ENCODE measurements around the gene COPS9.

Gene COPS9

GRCh38 chr2:240136013-240136670 is at the start of gene COPS9:
Gene COPS9 (minus strand): TSS chr2:240136305. CDS start chr2:240136284, 21 bp downstream.
- intact Hi-C loops (cut with DNase I) = no loop called here
- peak; percentile 67 to 96 (median 89) for DNase-seq

GRCh38 chr2:240184656-240185055 is 48.6 kb upstream of the COPS9 start:
- DNase-seq = peak in 3 of 42 donors; percentile 1 to 5 (median 3)
- intact Hi-C loops (cut with DNase I) = no loop called here

GRCh38 chr2:240183875-240184590 is 47.9 kb upstream of the COPS9 start:
- DNase-seq = peak in 4 of 42 donors; percentile 13 to 27 (median 19)
- intact Hi-C loops (cut with DNase I) = no loop called here

- intact Hi-C loops (cut with DNase I) = no loop called here
These were observed 47.1 kb upstream of the COPS9 start for GRCh38 chr2:240183006-240183874.

GRCh38 chr2:240182476-240182875 is 46.4 kb upstream of the COPS9 start:
- intact Hi-C loops (cut with DNase I) = no loop called here
- DNase-seq = peak in 1 of 42 donors; percentile 5

More at GRCh38 chr2:240183006-240183874, 47.1 kb upstream of the COPS9 start:
- peak in 6 of 42 donors; percentile 10 to 37 (median 22) for DNase-seq

DNA sequence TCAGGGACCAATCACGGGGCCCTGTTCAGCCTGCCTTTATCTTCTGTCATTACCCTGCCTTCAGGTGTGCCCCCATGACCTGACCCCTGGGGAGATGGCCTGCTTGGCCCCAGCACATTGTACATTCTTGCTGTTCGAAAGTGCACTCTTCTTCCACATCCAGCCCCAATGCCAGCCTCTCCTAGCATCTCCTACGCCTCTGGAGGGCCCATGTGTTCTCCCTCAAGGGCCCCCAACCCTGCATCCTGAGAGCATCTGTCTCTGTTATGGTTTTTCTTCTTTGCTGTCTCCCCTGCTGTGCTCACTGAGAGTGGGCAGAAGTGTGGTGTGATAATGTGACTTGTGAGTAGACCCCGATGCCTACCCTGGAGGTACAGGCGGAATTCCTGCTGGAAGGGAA is 45.9 kb upstream of the COPS9 start:
- intact Hi-C loops (cut with DNase I) = no loop called here
- DNase-seq = peak in 2 of 42 donors; percentile 0 to 15

DNA sequence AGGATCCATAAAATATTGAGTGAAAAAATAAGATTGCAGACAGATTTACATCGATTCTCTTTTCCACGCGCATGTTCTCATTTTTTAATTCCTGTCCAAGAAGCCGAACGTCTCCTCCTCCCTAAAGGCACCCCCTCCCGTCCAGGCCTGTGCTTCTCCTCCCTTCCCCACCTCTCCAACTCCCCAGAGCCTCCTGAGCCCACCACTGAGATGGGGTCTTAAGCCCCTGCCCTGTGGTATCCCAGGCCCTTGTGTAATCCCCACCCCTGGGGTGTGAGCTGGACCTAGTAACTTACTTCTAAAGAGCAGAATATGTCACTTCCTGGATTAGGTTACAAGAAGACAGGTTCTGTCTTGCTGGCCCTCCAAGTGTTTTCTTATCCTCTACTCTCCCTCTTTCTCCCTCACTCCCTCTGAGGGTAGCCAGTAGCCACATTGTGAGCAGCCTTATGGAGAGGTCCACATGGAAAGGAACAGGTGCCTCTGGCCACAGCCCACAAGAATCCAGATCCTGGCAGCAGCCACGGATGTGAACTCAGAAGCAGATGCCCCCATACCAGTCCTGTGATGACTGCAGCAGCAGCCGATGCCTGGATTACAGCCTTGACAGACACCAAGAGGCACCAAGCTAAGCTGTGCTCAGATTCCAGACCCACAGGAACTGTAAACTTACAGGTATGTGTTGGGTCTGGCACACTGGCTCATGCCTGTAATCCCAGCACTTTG is 44.0 kb upstream of the COPS9 start:
- peak in 1 of 42 donors; percentile 11 for DNase-seq
- intact Hi-C loops (cut with DNase I) = no loop called here

DNA sequence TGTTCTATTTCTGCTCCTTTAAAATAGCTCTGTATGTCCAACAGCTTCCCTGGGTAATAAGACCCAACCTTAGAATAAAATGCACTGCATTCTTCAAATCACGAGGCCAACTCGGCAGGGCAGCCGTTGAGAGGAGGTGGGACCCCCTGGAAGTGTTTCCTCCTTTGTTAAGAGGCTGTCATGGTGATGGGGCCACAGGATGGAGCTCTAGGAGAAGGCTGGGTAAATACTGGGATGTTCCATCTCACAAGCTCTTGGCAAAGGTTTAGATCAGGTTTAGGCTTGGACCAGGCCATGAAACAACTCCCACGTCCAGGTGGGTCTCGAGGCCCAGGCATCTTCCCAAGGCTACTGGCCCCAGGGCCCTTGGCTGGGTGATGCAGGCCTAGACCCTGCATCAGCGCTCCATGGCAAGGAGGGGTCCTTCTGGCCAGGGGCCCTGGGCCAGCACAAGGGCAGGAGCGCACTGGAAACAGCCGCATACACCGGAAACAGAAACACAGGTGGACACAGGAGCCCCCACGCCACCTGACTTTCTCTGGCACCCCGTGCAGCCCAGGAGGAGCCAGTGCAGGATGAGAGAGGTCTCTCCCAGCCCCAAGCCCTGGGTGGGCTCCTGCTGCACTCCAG is 43.2 kb upstream of the COPS9 start:
- DNase-seq = peak in 2 of 42 donors; percentile 26 to 30
- intact Hi-C loops (cut with DNase I) = no loop called here

- DNase-seq = no peak
- intact Hi-C loops (cut with DNase I) = no loop called here
These were observed 42.5 kb upstream of the COPS9 start for GRCh38 chr2:240178564-240178963.

- intact Hi-C loops (cut with DNase I) = no loop called here
- DNase-seq = no peak
These were observed 38.4 kb upstream of the COPS9 start for GRCh38 chr2:240174496-240174895.

DNA sequence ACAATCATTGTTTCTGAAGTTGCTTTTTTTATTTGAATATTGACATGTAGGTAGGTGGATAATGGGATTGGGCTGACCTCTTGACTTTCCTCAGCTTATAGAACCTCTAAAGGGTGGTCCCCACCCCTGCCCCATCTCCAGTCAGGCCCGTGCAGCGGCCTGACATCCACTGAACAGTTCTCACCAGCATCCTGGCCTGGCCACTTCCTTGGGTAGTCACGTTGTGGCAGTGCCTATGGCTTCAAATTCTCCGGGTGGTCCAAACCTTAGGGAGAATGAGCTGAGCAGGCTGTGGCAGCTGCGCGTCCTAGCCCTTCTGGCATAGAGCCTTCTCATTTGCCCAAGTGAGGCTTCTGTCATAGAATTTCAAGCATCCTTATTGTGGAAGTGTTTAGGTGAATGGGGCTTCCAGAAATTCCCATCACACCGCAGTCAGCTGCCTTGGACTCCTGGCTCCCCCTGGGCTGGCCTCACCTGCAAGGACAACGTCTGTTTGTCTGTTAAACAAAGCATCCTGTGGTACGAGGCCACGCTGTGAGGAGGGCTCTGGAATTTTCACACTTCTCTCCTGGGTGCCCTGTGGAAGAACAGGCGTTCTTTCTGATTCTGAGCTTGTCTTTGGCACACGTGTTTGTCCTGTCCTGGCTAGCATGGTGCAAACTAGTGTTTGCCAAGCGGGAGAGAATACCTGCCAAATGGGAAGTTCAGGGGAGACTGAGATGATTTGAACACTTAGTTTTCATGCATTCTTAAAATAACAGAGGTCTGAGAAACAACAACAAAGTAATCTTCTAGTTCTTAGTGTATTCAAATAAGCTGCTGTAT is 36.2 kb upstream of the COPS9 start:
- intact Hi-C loops (cut with DNase I) = no loop called here
- peak in 1 of 42 donors; percentile 5 for DNase-seq

GRCh38 chr2:240170883-240171282 is 34.8 kb upstream of the COPS9 start:
- intact Hi-C loops (cut with DNase I) = no loop called here
- DNase-seq = no peak

GRCh38 chr2:240170354-240170735 is 34.2 kb upstream of the COPS9 start:
- intact Hi-C loops (cut with DNase I) = no loop called here
- no peak for DNase-seq

GRCh38 chr2:240169486-240170353 is 33.6 kb upstream of the COPS9 start:
- DNase-seq = no peak
- intact Hi-C loops (cut with DNase I) = no loop called here

GRCh38 chr2:240168546-240169361 is 32.6 kb upstream of the COPS9 start:
- intact Hi-C loops (cut with DNase I) = no loop called here
- no peak for DNase-seq

GRCh38 chr2:240168041-240168440 is 31.9 kb upstream of the COPS9 start:
- no peak for DNase-seq
- intact Hi-C loops (cut with DNase I) = no loop called here
